ENCODE results near the gene ZNF639. TPM values are rescaled to one million over a fixed set of nuclear protein-coding genes. Genes with fewer than 3 reads are reported as not detected.

Gene ZNF639
- total and polyA plus RNA-seq, 2 of the 13 experiments (the other 11 are each of a cell fraction or from before 2014, with no cell fraction given) = 11.6 to 42.4 TPM

GRCh38 chr3:179322286-179323196 is at the start of gene ZNF639 (continued):
- TF ChIP-seq ADNP (CRISPR knock-in tag; IDR thresholded peaks at IDR 0.05) (no peak; the same call in 1 of the 2 replicates), ZNF331 (CRISPR knock-in tag; IDR thresholded peaks at IDR 0.05) (peak; percentile 69; the same call in 1 of the 2 replicates), ZNF274 (CRISPR knock-in tag; IDR thresholded peaks at IDR 0.05) (peak; percentile 44), FOXC1 (CRISPR knock-in tag; IDR thresholded peaks at IDR 0.05; ENCODE audit: borderline replicate concordance) (peak; percentile 74; the same call in 1 of the 2 replicates), HMG20B (CRISPR knock-in tag; conservative IDR thresholded peaks at IDR 0.05) (no peak), ATM (IDR thresholded peaks at IDR 0.05; ENCODE audit: borderline replicate concordance) (no peak), ONECUT2 (CRISPR knock-in tag; IDR thresholded peaks at IDR 0.05) (no peak), ZNF7 (CRISPR knock-in tag; IDR thresholded peaks at IDR 0.05) (no peak), ARHGAP35 (CRISPR knock-in tag; IDR thresholded peaks at IDR 0.05; ENCODE audit: borderline replicate concordance) (peak; percentile 87; the same call in 1 of the 2 replicates), ZFP41 (CRISPR knock-in tag; IDR thresholded peaks at IDR 0.05; ENCODE audit: borderline replicate concordance) (no peak), CREB3 (CRISPR knock-in tag; IDR thresholded peaks at IDR 0.05) (peak; percentile 63; the same call in 1 of the 2 replicates), HOXA3 (CRISPR knock-in tag; IDR thresholded peaks at IDR 0.05) (peak; percentile 78), PATZ1 (CRISPR knock-in tag; IDR thresholded peaks at IDR 0.05) (peak; percentile 76), ZC3H13 (CRISPR knock-in tag; IDR thresholded peaks at IDR 0.05) (no peak; the same call in 1 of the 2 replicates), ZNF615 (CRISPR knock-in tag; IDR thresholded peaks at IDR 0.05; ENCODE audit: borderline replicate concordance) (no peak), XBP1 (CRISPR knock-in tag; IDR thresholded peaks at IDR 0.05) (0 out of 2 replicates have a peak, but pooled peaks have one; percentile 15), ZNF572 (CRISPR knock-in tag; IDR thresholded peaks at IDR 0.05) (peak; percentile 93; the same call in 1 of the 2 replicates), MXI1 (IDR thresholded peaks at IDR 0.05; ENCODE audit: borderline replicate concordance, low read depth, low read length) (peak; percentile 68; the same call in 1 of the 3 replicates), TBL1XR1 (IDR thresholded peaks at IDR 0.05; ENCODE audit: borderline replicate concordance, low read length, partially characterized antibody) (peak; percentile 57), RFX3 (CRISPR knock-in tag; IDR thresholded peaks at IDR 0.05) (no peak), ZNF230 (CRISPR knock-in tag; IDR thresholded peaks at IDR 0.05) (no peak), SAP130 (CRISPR knock-in tag; IDR thresholded peaks at IDR 0.05; ENCODE audit: low read depth) (peak; percentile 77)
- TF ChIP-seq, protein P1, sequence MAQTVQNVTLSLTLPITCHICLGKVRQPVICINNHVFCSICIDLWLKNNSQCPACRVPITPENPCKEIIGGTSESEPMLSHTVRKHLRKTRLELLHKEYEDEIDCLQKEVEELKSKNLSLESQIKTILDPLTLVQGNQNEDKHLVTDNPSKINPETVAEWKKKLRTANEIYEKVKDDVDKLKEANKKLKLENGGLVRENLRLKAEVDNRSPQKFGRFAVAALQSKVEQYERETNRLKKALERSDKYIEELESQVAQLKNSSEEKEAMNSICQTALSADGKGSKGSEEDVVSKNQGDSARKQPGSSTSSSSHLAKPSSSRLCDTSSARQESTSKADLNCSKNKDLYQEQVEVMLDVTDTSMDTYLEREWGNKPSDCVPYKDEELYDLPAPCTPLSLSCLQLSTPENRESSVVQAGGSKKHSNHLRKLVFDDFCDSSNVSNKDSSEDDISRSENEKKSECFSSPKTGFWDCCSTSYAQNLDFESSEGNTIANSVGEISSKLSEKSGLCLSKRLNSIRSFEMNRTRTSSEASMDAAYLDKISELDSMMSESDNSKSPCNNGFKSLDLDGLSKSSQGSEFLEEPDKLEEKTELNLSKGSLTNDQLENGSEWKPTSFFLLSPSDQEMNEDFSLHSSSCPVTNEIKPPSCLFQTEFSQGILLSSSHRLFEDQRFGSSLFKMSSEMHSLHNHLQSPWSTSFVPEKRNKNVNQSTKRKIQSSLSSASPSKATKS (CRISPR knock-in tag; IDR thresholded peaks at IDR 0.05) = 0 out of 2 replicates have a peak, but pooled peaks have one; percentile 35
- TF ChIP-seq, protein P2, sequence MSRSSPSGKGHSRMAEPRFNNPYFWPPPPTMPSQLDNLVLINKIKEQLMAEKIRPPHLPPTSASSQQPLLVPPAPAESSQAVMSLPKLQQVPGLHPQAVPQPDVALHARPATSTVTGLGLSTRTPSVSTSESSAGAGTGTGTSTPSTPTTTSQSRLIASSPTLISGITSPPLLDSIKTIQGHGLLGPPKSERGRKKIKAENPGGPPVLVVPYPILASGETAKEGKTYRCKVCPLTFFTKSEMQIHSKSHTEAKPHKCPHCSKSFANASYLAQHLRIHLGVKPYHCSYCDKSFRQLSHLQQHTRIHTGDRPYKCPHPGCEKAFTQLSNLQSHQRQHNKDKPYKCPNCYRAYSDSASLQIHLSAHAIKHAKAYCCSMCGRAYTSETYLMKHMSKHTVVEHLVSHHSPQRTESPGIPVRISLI (CRISPR knock-in tag; IDR thresholded peaks at IDR 0.05; ENCODE audit: borderline replicate concordance) = peak; percentile 39; the same call in 1 of the 2 replicates
